Measurements from ENCODE around the gene DNAJC27.

The DNAJC27 gene

GRCh38 chr2:24903161-24904103 is 68.3 kb downstream of the DNAJC27 start:
- H3K27ac ChIP-seq: no peak overlapping the region
- no peak overlapping the region for H3K4me3 ChIP-seq (ENCODE audit: low read depth, low read length)
- no peaks in the 10 kb centered on the region for H3K27me3 ChIP-seq (ENCODE audit: insufficient read depth, low read depth, severe bottlenecking)
- no peaks in the 10 kb centered on the region for H3K9me3 ChIP-seq (ENCODE audit: severe bottlenecking)
- TF ChIP-seq CTCF (IDR thresholded peaks at IDR 0.05; ENCODE audit: low read depth, low read length): no peak
- H3K36me3 ChIP-seq: peaks cover 75% of the 10 kb centered on the region
- DNase-seq: no peak

- H3K9me3 ChIP-seq (ENCODE audit: severe bottlenecking): peaks cover 16% of the 10 kb centered on the region
Measured at GRCh38 chr2:24899361-24899910, 72.3 kb downstream of the DNAJC27 start.

GRCh38 chr2:24898122-24899109 is 73.3 kb downstream of the DNAJC27 start:
- DNase-seq: no peak
- H3K9me3 ChIP-seq (ENCODE audit: severe bottlenecking): peaks cover 19% of the 10 kb centered on the region
- no peak overlapping the region for H3K4me3 ChIP-seq (ENCODE audit: low read depth, low read length)
- TF ChIP-seq CTCF (IDR thresholded peaks at IDR 0.05; ENCODE audit: low read depth, low read length): no peak
- no peaks in the 10 kb centered on the region for H3K27me3 ChIP-seq (ENCODE audit: insufficient read depth, low read depth, severe bottlenecking)
- peaks cover 70% of the 10 kb centered on the region for H3K36me3 ChIP-seq
- no peak overlapping the region for H3K27ac ChIP-seq

More at GRCh38 chr2:24899361-24899910, 72.3 kb downstream of the DNAJC27 start:
- Histone ChIP-seq H3K27me3 (ENCODE audit: insufficient read depth, low read depth, severe bottlenecking) (no peaks in the 10 kb centered on the region), H3K36me3 (peaks cover 77% of the 10 kb centered on the region), H3K4me3 (ENCODE audit: low read depth, low read length) (no peak overlapping the region), H3K27ac (no peak overlapping the region)
- no peak for TF ChIP-seq CTCF (IDR thresholded peaks at IDR 0.05; ENCODE audit: low read depth, low read length)
- DNase-seq: no peak

GRCh38 chr2:24894750-24895149 is 77.0 kb downstream of the DNAJC27 start:
- no peak for DNase-seq
- Histone ChIP-seq H3K36me3 (peaks cover 49% of the 10 kb centered on the region), H3K9me3 (ENCODE audit: severe bottlenecking) (peaks cover 19% of the 10 kb centered on the region), H3K4me3 (ENCODE audit: low read depth, low read length) (no peak overlapping the region), H3K27me3 (ENCODE audit: insufficient read depth, low read depth, severe bottlenecking) (no peaks in the 10 kb centered on the region), H3K27ac (no peak overlapping the region)
- TF ChIP-seq CTCF (IDR thresholded peaks at IDR 0.05; ENCODE audit: low read depth, low read length): no peak

- H3K4me3 ChIP-seq (ENCODE audit: low read depth, low read length): no peak overlapping the region
- peaks cover 44% of the 10 kb centered on the region for H3K36me3 ChIP-seq
- no peak for DNase-seq
- H3K27me3 ChIP-seq (ENCODE audit: insufficient read depth, low read depth, severe bottlenecking): no peaks in the 10 kb centered on the region
- no peak for TF ChIP-seq CTCF (IDR thresholded peaks at IDR 0.05; ENCODE audit: low read depth, low read length)
- H3K27ac ChIP-seq: no peak overlapping the region
- peaks cover 19% of the 10 kb centered on the region for H3K9me3 ChIP-seq (ENCODE audit: severe bottlenecking)
Measured at GRCh38 chr2:24893934-24894333, 77.8 kb downstream of the DNAJC27 start.

All from WERI-Rb-1 (cell line).